Tibial nerve (tissue), 4 donors: ENCODE data around the gene ARL2BP. TPM values are rescaled to one million over a fixed set of nuclear protein-coding genes. Genes with fewer than 3 reads are reported as not detected.
A peak's percentile ranks its signal among the peaks of the same experiment; 100 is the strongest.
"Not testable (repeated sequence)": the region's sequence is repeated elsewhere in the genome, so short reads cannot be mapped to it uniquely, and the experiment has no call there.

ENCODE experiments used
- DNase-seq, 2 donors: peaks; one replicate each; pipeline ENCODE4 v3.0.0-alpha.2; 2019; ENCODE audit warnings: low spot score in 2 of 2
- H3K27ac ChIP-seq, 4 donors: fragments of 200-600 bp; sonication (generic) in 3 of 4; one replicate each; pipeline ENCODE4 v1.5.1; 2017 to 2019; ENCODE audit warnings: mild to moderate bottlenecking in 1 of 4
- H3K27me3 ChIP-seq, 2 donors: fragments of 200-600 bp; sonication (generic) in 1 of 2; one replicate each; pipeline versions ENCODE4 v1.5.1 to v1.6.0; 2017 to 2019
- H3K36me3 ChIP-seq, 3 donors: fragments of 200-600 bp; sonication (generic); one replicate each; pipeline ENCODE4 v1.5.1; 2018 to 2019
- H3K4me1 ChIP-seq, 4 donors: fragments of 200-600 bp; sonication (generic) in 3 of 4; one replicate each; pipeline ENCODE4 v1.5.1; 2017 to 2019
- H3K4me3 ChIP-seq, 4 donors: fragments of 200-600 bp; sonication (generic) in 3 of 4; one replicate each; pipeline ENCODE4 v1.5.1; 2017 to 2019; ENCODE audit warnings: mild to moderate bottlenecking in 1 of 4, moderate library complexity in 1 of 4
- H3K9me3 ChIP-seq, 4 donors: fragments of 200-600 bp; sonication (generic) in 3 of 4; one replicate each; pipeline ENCODE4 v1.5.1; 2017 to 2019
- EP300 ChIP-seq, 2 donors: sonication (generic); formaldehyde crosslinking; IDR thresholded peaks; one replicate each; pipeline ENCODE4 v1.6.1; 2017; ENCODE audit warnings: antibody characterized with exemption in 2 of 2, mild to moderate bottlenecking in 1 of 2
- POLR2A ChIP-seq, 2 donors: fragments of 450-650 bp; IDR thresholded peaks; one replicate each; pipeline ENCODE4 v1.6.1; 2017; ENCODE audit warnings: antibody characterized with exemption in 2 of 2, mild to moderate bottlenecking in 2 of 2, moderate library complexity in 2 of 2
- WGBS, 2 donors: methylation state at CpG; one replicate each; pipeline ENCODE4 v1.1.5; 2018; 5-methylcytosine and 5-hydroxymethylcytosine counted together
- total RNA-seq, 4 donors: library from RNA; depleted of rRNA; stranded (reverse); fragments of >200 nt; gene quantifications; one replicate each; pipeline ENCODE4 v1.1.0, GENCODE V29; 2016
- TF ChIP-seq, protein P1 (sequence below), 5 experiments: fragments of 200-600 bp in 3 of 5; fragments of 450-650 bp in 2 of 5; sonication (generic) in 3 of 5; IDR thresholded peaks; one replicate each; pipeline ENCODE4 v1.5.1; 2016 to 2019; ENCODE audit warnings: antibody characterized with exemption in 5 of 5, mild to moderate bottlenecking in 3 of 5, moderate library complexity in 2 of 5

ARL2BP gene
- 10 to 100 TPM; 54.0 to 63.8 (median 55.5) TPM for total RNA-seq

DNA sequence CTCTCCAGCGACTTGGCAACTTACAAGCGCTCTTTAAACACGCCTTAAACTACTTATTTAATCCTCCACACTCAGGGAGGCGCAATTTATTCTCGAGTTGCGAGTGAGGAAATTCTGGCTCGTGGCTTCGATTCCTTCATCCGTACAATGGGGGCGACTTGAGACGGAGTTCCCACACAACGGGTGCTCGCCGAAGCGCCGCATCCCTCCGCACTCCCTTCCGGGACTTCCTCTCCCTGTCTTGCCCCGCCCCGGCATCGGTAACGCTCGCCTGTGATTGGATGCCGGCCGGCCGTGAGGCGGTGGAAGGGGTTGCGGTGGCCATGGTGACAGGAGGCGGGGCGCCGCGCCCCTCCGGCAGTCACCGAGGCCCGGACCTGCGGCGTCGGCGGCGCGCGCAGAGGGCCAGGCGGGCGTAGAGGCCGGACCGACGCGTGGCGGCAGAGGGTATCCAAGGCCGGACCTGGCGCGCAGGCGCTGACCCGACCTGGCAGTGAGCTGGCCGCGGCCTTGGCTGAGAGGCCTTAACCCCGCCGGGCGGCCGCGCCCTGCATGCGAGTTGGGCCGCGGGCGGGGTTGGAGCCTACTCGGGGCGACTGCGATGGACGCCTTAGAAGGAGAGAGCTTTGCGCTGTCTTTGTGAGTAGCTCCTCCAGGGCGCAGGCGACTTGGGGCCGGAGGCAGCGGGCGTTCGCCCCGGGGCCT is at the start of gene ARL2BP:
ARL2BP (plus strand) TSS at position 493 of the 705 bp plus-strand sequence; CDS start at position 602, 109 bp downstream.
- H3K4me3 ChIP-seq, result peak within 1 kb of the TSS; percentile 72 to 94 (median 76)
- H3K27me3 ChIP-seq, result no peaks in the 10 kb centered on the region
- peaks cover 0 to 26% (median 4%) of the 10 kb centered on the region in 4 donors for H3K4me1 ChIP-seq
- no peaks in the 10 kb centered on the region for H3K9me3 ChIP-seq
- WGBS, 2 donors, result 0 to 1% methylated on average over 28 to 58 of the region's 77 CpGs
- H3K27ac ChIP-seq, result peak within 1 kb of the TSS; percentile 77 to 97 (median 93)
- DNase-seq, result peak; percentile 95 to 97
- peaks cover 0 to 27% (median 11%) of the 10 kb centered on the region in 3 donors for H3K36me3 ChIP-seq
- TF ChIP-seq POLR2A (IDR thresholded peaks at IDR 0.05) (peak; percentile 63 to 87), EP300 (IDR thresholded peaks at IDR 0.05) (peak; percentile 65 to 90)
- TF ChIP-seq, protein P1, sequence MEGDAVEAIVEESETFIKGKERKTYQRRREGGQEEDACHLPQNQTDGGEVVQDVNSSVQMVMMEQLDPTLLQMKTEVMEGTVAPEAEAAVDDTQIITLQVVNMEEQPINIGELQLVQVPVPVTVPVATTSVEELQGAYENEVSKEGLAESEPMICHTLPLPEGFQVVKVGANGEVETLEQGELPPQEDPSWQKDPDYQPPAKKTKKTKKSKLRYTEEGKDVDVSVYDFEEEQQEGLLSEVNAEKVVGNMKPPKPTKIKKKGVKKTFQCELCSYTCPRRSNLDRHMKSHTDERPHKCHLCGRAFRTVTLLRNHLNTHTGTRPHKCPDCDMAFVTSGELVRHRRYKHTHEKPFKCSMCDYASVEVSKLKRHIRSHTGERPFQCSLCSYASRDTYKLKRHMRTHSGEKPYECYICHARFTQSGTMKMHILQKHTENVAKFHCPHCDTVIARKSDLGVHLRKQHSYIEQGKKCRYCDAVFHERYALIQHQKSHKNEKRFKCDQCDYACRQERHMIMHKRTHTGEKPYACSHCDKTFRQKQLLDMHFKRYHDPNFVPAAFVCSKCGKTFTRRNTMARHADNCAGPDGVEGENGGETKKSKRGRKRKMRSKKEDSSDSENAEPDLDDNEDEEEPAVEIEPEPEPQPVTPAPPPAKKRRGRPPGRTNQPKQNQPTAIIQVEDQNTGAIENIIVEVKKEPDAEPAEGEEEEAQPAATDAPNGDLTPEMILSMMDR (IDR thresholded peaks at IDR 0.05), result peak in 4 of 5 experiments; percentile 24 to 56 (median 31)

DNA sequence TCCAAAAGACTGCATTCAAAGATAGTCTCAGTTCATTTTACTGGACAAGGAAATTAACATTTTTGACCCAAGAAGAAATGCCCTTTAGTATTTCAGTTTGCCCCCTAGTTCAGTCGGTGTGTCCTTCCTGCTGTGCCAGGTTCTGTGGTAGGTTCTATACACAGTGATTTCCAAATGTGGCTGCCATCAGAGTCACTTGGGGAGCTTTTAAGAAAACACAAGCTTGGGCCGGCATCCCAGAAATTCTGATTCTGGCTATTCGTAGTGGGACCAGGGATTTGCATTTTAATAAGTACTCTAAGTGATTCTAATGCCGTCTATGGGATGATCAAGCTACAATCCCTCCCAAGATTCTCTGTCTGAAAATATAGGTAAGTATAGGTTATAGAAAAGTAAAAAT is 48.8 kb upstream of the ARL2BP start:
- H3K36me3 ChIP-seq, result no peaks in the 10 kb centered on the region
- 54 to 66% methylated on average over 4 of the region's 4 CpGs for WGBS, 2 donors
- no peak overlapping the region for H3K27ac ChIP-seq
- DNase-seq, result no peak
- H3K9me3 ChIP-seq, result no peaks in the 10 kb centered on the region
- no peaks in the 10 kb centered on the region for H3K27me3 ChIP-seq
- TF ChIP-seq POLR2A (IDR thresholded peaks at IDR 0.05) (no peak), EP300 (IDR thresholded peaks at IDR 0.05) (no peak)
- TF ChIP-seq, protein P1 (IDR thresholded peaks at IDR 0.05), result no peak
- H3K4me3 ChIP-seq, result no peak overlapping the region
- H3K4me1 ChIP-seq, result peaks cover 0 to 48% (median 13%) of the 10 kb centered on the region in 4 donors

DNA sequence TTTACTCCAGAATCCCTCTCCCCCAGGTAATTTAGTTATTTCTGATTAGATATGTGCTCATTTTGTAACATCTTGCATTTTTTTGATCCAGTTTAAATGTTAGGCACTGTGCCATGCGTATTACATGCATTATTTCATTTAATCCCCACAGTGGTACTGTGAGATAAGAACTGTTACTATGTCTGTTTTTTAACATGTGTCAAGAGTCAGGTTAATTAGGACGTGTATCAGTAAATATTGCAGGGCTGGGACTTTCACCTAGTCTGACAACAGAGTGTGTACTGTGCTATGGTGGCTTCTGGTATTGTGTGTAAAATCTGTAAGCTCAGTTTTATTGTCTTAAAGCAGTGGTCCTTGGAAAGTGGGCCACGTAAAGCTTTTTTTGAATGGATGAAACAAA is 48.3 kb upstream of the ARL2BP start:
- H3K27ac ChIP-seq, result no peak overlapping the region
- H3K27me3 ChIP-seq, result no peaks in the 10 kb centered on the region
- H3K36me3 ChIP-seq, result no peaks in the 10 kb centered on the region
- H3K9me3 ChIP-seq, result no peaks in the 10 kb centered on the region
- H3K4me1 ChIP-seq, result peaks cover 0 to 43% (median 9%) of the 10 kb centered on the region in 4 donors
- no peak overlapping the region for H3K4me3 ChIP-seq
- no peak for DNase-seq
- TF ChIP-seq EP300 (IDR thresholded peaks at IDR 0.05) (no peak), POLR2A (IDR thresholded peaks at IDR 0.05) (no peak)
- TF ChIP-seq, protein P1 (IDR thresholded peaks at IDR 0.05), result no peak
- 79 to 80% methylated on average over 3 of the region's 3 CpGs for WGBS, 2 donors

DNA sequence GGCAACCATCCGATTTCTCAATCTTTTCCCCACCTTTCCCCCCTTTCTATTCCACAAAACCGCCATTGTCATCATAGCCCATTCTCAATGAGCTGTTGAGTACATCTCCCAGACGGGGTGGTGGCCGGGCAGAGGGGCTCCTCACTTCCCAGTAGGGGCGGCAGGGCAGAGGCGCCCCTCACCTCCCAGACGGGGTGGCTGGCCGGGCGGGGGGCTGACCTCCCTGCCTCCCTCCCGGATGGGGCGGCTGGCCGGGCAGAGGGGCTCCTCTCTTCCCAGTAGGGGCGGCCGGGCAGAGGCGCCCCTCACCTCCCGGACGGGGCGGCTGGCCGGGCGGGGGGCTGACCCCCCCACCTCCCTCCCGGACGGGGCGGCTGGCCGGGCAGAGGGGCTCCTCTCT is 44.7 kb upstream of the ARL2BP start:
- not testable (repeated sequence) for H3K9me3 ChIP-seq, DNase-seq, H3K27ac ChIP-seq, H3K4me3 ChIP-seq, H3K27me3 ChIP-seq
- Histone ChIP-seq H3K4me1 (peaks cover 0 to 12% (median 0%) of the 10 kb centered on the region in 4 donors), H3K36me3 (peaks cover 0 to 12% (median 1%) of the 10 kb centered on the region in 3 donors)
- WGBS, 2 donors, result 82 to 94% methylated on average over 3 to 6 of the region's 24 CpGs

DNA sequence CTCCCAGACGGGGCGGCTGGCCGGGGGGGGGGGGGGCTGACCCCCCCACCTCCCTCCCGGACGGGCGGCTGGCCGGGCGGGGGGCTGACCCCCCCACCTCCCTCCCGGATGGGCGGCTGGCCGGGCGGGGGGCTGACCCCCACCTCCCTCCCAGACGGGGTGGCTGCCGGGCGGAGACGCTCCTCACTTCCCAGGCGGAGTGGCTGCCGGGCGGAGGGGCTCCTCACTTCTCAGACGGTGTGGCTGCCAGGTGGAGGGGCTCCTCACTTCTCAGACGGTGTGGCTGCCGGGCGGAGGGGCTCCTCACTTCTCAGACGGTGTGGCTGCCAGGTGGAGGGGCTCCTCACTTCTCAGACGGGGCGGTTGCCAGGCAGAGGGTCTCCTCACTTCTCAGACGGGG is 44.1 kb upstream of the ARL2BP start:
- H3K4me3 ChIP-seq, H3K9me3 ChIP-seq, DNase-seq, H3K27ac ChIP-seq, H3K27me3 ChIP-seq: not testable (repeated sequence)
- Histone ChIP-seq H3K36me3 (peaks cover 0 to 18% (median 6%) of the 10 kb centered on the region in 3 donors), H3K4me1 (peaks cover 0 to 11% (median 0%) of the 10 kb centered on the region in 4 donors)
- 94 to 95% methylated on average over 4 to 10 of the region's 27 CpGs for WGBS, 2 donors

DNA sequence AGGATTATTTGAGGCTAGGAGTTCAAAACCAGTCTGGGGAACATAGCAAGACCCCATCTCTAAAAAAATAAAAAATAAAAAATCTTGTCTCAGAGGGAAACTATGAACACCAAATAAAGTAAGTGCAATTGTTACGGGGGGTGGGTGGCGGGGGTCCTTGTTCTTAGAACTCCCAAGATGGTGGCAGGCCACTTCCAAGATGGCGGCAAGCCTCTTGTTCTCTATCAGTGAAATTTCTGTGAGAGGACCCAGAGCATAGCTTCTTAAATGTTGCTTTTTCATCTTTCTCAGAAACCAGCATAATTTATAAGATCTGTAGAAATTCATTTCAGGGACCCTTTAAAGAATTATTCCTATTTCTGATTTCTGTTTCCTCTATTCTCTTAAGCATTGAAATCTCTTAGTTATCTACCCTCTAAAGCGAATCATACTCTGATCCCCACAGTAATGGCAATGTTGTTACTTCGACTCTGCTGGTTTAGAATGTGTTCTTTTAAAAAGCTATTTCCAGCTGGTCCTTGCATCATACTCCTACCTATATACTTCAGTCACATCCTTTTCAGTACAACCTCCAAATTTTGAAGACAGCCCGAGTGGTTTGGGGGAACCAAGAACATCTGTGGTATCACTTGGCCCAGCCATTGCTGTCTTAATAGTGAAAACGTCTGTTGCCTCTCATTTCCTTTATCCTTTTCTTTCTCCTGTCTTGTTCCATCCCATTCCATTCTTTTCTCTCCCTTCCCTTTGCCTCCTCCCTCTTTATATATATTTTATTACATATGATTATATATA is 42.8 kb upstream of the ARL2BP start:
- TF ChIP-seq EP300 (IDR thresholded peaks at IDR 0.05) (no peak), POLR2A (IDR thresholded peaks at IDR 0.05) (no peak)
- TF ChIP-seq, protein P1 (IDR thresholded peaks at IDR 0.05), result no peak
- Histone ChIP-seq H3K27me3 (no peaks in the 10 kb centered on the region), H3K4me3 (no peak overlapping the region), H3K9me3 (no peaks in the 10 kb centered on the region), H3K27ac (no peak overlapping the region), H3K36me3 (peaks cover 0 to 32% (median 6%) of the 10 kb centered on the region in 3 donors), H3K4me1 (peaks cover 0 to 4% (median 0%) of the 10 kb centered on the region in 4 donors)
- DNase-seq, result no peak
- 86 to 87% methylated on average over 7 of the region's 7 CpGs for WGBS, 2 donors
